ENCODE data around the gene GLTP.

Gene GLTP

DNA sequence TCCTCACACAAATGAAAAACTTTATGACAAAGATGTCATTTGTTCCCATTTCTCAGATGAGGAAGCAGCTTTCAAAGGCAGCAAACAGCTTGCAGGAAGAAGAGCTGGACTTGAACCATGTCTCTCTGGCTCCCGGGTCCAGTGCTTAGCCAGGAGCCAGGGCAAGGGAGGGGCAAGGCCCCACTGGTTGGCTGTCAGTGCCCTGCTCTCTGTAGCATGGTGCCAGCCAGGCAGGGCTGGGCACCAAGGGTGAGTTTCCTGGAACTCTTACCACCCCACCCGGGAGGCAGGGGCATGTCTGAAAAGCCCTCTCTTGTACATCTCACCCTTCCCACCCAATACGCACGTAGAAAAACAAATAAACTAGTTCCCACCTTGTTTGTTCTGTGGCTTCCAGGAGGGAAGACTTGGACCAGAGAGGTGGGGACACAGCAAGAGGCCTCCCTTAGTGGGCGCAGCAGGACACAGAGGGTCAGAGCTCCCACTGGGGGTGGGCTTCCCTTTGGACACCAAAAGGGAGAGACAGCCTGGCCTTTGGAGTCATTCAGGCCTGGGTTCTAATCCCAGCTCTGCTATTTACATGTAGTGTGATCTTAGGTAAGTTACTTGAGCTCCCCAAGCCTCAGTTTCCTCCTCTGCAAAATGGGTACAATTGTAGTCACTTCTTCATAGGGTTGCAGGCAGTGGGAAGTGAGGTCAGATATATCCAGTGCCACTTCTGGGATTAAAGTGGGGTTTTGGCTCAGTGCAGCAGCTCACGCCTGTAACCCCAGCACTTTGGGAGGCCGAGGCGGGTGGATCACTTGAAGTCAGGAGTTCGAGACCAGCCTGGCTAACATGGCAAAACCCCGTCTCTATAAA, 64.4 kb downstream of the GLTP start:
- no peak for DNase-seq (ENCODE audit: low read depth)
- no peak overlapping the region for H3K4me3 ChIP-seq (ENCODE audit: low read depth, low read length)
- TF ChIP-seq, protein P1, sequence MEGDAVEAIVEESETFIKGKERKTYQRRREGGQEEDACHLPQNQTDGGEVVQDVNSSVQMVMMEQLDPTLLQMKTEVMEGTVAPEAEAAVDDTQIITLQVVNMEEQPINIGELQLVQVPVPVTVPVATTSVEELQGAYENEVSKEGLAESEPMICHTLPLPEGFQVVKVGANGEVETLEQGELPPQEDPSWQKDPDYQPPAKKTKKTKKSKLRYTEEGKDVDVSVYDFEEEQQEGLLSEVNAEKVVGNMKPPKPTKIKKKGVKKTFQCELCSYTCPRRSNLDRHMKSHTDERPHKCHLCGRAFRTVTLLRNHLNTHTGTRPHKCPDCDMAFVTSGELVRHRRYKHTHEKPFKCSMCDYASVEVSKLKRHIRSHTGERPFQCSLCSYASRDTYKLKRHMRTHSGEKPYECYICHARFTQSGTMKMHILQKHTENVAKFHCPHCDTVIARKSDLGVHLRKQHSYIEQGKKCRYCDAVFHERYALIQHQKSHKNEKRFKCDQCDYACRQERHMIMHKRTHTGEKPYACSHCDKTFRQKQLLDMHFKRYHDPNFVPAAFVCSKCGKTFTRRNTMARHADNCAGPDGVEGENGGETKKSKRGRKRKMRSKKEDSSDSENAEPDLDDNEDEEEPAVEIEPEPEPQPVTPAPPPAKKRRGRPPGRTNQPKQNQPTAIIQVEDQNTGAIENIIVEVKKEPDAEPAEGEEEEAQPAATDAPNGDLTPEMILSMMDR (IDR thresholded peaks at IDR 0.05; ENCODE audit: low read depth, low read length, missing control alignments): no peak

DNA sequence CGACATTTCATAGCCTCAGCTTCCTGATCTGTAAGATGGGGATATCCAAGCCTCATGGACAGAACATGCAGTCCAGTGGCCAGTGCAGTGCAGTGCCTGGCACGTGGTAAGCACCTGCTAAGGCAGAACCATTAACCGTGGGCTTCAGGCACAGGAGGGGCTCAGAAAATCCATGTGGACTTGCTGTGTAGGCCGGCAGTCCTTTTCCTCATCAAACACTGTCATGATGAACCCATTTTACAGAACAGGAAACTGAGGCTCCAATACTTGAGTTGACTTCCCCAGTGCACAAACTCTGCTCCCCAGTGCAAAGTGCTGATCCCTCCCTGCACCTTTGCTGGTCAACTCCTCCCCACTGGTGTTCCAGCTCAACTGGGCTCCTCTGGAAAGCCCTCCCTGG, 65.1 kb downstream of the GLTP start:
- DNase-seq (ENCODE audit: low read depth): no peak
- no peak overlapping the region for H3K4me3 ChIP-seq (ENCODE audit: low read depth, low read length)
- TF ChIP-seq, protein P1 (IDR thresholded peaks at IDR 0.05; ENCODE audit: low read depth, low read length, missing control alignments): no peak

DNA sequence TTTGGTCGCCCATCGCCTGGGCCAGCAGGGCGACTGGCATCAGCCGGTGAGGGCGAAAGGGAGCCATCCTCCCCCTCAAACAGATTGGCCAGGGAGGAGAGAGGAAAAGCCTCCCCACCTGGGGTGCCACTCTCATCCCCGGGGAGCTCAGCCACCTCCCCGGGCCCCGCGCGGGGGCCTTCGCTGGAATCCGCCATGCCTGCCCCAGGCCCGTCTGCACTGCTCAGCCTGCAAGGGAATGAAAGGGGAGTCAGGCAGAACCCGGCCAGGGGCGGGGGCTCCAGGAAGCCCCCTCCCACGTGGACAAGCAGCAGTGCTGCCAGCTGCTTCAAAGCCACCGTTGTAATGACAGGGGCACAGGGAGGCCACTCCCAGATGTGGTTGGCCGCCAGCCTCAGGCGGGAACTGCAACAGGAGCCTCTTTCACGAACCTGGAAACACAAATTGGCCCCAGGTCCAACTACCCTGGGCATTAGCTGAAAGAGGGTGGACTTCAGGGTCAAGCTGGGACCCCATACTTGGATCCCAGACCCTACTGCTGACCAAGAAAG, 65.7 kb downstream of the GLTP start:
- DNase-seq (ENCODE audit: low read depth): no peak
- TF ChIP-seq, protein P1 (IDR thresholded peaks at IDR 0.05; ENCODE audit: low read depth, low read length, missing control alignments): no peak
- no peak overlapping the region for H3K4me3 ChIP-seq (ENCODE audit: low read depth, low read length)

DNA sequence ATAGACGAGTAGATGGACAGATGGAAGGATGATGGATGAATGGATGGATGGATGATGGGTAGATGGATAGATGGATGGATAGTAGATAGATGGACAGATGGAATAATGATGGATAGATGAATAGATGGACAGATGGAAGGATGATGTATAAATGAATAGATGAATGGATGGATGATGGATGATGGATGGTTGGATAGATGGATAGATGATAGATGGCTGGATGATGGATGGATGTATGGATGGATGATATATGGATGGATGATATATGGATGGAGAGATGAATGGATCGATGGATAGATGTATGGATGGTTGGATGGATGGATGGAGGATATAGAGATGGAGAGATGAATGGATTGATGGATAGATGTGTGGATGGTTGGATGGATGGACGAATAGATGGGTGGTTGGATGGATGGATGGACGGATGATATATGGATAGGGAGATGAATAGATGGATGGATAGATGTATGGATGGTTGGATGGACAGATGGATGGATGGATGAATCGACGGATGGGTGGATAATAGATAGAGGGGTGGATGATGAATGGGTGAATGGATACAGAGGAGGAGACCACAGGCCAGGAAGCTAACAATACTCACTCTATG, 66.4 kb downstream of the GLTP start:
- no peak for DNase-seq (ENCODE audit: low read depth)
- no peak overlapping the region for H3K4me3 ChIP-seq (ENCODE audit: low read depth, low read length)
- TF ChIP-seq, protein P1 (IDR thresholded peaks at IDR 0.05; ENCODE audit: low read depth, low read length, missing control alignments): no peak

- TF ChIP-seq, protein P1 (IDR thresholded peaks at IDR 0.05; ENCODE audit: low read depth, low read length, missing control alignments): no peak
- DNase-seq (ENCODE audit: low read depth): no peak
- H3K4me3 ChIP-seq (ENCODE audit: low read depth, low read length): no peak overlapping the region
Observed at GRCh38 chr12:109811624-109811995, 68.7 kb downstream of the GLTP start.

- DNase-seq (ENCODE audit: low read depth): no peak
- TF ChIP-seq, protein P1 (IDR thresholded peaks at IDR 0.05; ENCODE audit: low read depth, low read length, missing control alignments): no peak
- no peak overlapping the region for H3K4me3 ChIP-seq (ENCODE audit: low read depth, low read length)
Observed at GRCh38 chr12:109810954-109811623, 69.3 kb downstream of the GLTP start.

All from GM12864 (cell line).